ENCODE data around the gene MCM9. TPM values are rescaled to one million over a fixed set of nuclear protein-coding genes. Genes with fewer than 3 reads are reported as not detected.
A peak's percentile ranks its signal among the peaks of the same experiment; 100 is the strongest.

MCM9 gene
- total and polyA plus RNA-seq, 8 donors, result 0.29 to 85.7 (median 8.2) TPM

- no peak for TF ChIP-seq CTCF (IDR thresholded peaks at IDR 0.05)
- DNase-seq, result no peak
- H3K36me3 ChIP-seq, result peaks cover 0 to 34% (median 20%) of the 10 kb centered on the region in 4 donors
- H3K9me3 ChIP-seq, result no peaks in the 10 kb centered on the region
- no peak overlapping the region for H3K4me3 ChIP-seq
- H3K27ac ChIP-seq, result no peak overlapping the region
- intact Hi-C loops (cut with DNase I; ENCODE audit: low total_unique reads), result no loop called here
- WGBS, 5 donors, result 86 to 96% (median 90%) methylated on average over 1 of the region's 1 CpG
- no peaks in the 10 kb centered on the region for H3K27me3 ChIP-seq
- peaks cover 0 to 3% (median 0%) of the 10 kb centered on the region in 4 donors for H3K4me1 ChIP-seq
These were observed 122.0 kb downstream of the MCM9 start for GRCh38 chr6:118812970-118813369.

DNA sequence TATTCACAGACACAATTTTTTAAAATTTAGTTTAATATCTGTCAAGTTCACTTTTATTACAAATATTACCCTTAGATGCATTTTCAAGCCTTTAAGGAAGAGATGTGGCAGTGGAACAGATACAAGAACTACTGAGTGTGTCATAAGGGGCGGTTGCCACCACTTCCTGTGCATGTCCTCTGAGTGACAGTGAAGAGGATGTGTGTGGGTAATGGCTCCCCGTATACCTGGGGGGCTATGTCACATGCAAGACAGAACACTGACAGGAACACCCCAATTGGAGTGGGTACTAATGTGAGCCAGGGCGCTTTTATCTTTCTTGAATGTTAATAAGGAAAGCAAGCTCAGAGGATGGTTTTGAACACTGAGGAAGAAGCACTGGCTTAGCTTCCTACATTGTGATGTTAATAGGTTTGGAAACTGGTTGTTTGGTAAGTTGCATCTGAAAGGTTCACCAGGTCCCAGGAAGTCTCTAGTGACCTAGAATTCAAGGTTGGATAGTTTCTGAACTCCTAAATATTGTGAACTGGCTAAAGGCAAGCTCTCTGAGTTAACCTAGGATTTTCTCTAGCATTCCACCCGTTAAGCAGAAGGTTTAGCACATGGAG, 124.4 kb downstream of the MCM9 start:
- no peak overlapping the region for H3K27ac ChIP-seq
- 75 to 84% (median 81%) methylated on average over 4 of the region's 4 CpGs for WGBS, 5 donors
- no peaks in the 10 kb centered on the region for H3K27me3 ChIP-seq
- H3K4me1 ChIP-seq, result peaks cover 0 to 3% (median 0%) of the 10 kb centered on the region in 4 donors
- H3K36me3 ChIP-seq, result peaks cover 0 to 19% (median 10%) of the 10 kb centered on the region in 4 donors
- peak; percentile 31 to 69 for DNase-seq
- TF ChIP-seq POLR2A (IDR thresholded peaks at IDR 0.05) (no peak), EP300 (IDR thresholded peaks at IDR 0.05) (no peak), CTCF (IDR thresholded peaks at IDR 0.05) (no peak), POLR2AphosphoS5 (IDR thresholded peaks at IDR 0.05) (peak in 1 of 3 donors; percentile 10)
- intact Hi-C loops (cut with DNase I; ENCODE audit: low total_unique reads), result no loop called here
- no peaks in the 10 kb centered on the region for H3K9me3 ChIP-seq
- no peak overlapping the region for H3K4me3 ChIP-seq

- Histone ChIP-seq H3K4me1 (peaks cover 0 to 3% (median 0%) of the 10 kb centered on the region in 4 donors), H3K36me3 (peaks cover 0 to 8% (median 0%) of the 10 kb centered on the region in 4 donors), H3K27ac (peak overlapping the region in 3 of 5 donors; percentile 10 to 43 (median 13)), H3K4me3 (no peak overlapping the region), H3K9me3 (no peaks in the 10 kb centered on the region), H3K27me3 (no peaks in the 10 kb centered on the region)
- DNase-seq, result no peak
- TF ChIP-seq CTCF (IDR thresholded peaks at IDR 0.05) (no peak), POLR2AphosphoS5 (IDR thresholded peaks at IDR 0.05) (no peak), EP300 (IDR thresholded peaks at IDR 0.05) (no peak), POLR2A (IDR thresholded peaks at IDR 0.05) (no peak)
- WGBS, 5 donors, result 67 to 77% (median 73%) methylated on average over 5 of the region's 5 CpGs
- intact Hi-C loops (cut with DNase I; ENCODE audit: low total_unique reads), result no loop called here
These were observed 125.9 kb downstream of the MCM9 start for GRCh38 chr6:118808793-118809638.

- no peaks in the 10 kb centered on the region for H3K9me3 ChIP-seq
- 85 to 94% (median 92%) methylated on average over 4 of the region's 4 CpGs for WGBS, 5 donors
- intact Hi-C loops (cut with DNase I; ENCODE audit: low total_unique reads), result no loop called here
- TF ChIP-seq EP300 (IDR thresholded peaks at IDR 0.05) (no peak), CTCF (IDR thresholded peaks at IDR 0.05) (no peak), POLR2AphosphoS5 (IDR thresholded peaks at IDR 0.05) (no peak), POLR2A (IDR thresholded peaks at IDR 0.05) (no peak)
- H3K36me3 ChIP-seq, result no peaks in the 10 kb centered on the region
- H3K27ac ChIP-seq, result no peak overlapping the region
- DNase-seq, result no peak
- no peak overlapping the region for H3K4me3 ChIP-seq
- H3K27me3 ChIP-seq, result no peaks in the 10 kb centered on the region
- peaks cover 0 to 12% (median 10%) of the 10 kb centered on the region in 4 donors for H3K4me1 ChIP-seq
These were observed 130.9 kb downstream of the MCM9 start for GRCh38 chr6:118804091-118804490.
